Amniotic epithelial cell (primary cell): ENCODE data around the gene REPIN1.

Source experiments
- DNase-seq: peaks from one replicate; pipeline ENCODE4 v3.0.0-alpha.2; 2010; ENCODE audit warnings: low read depth

Gene REPIN1

GRCh38 chr7:150407588-150408392, 39.2 kb downstream of the REPIN1 start:
- no peak for DNase-seq

DNA sequence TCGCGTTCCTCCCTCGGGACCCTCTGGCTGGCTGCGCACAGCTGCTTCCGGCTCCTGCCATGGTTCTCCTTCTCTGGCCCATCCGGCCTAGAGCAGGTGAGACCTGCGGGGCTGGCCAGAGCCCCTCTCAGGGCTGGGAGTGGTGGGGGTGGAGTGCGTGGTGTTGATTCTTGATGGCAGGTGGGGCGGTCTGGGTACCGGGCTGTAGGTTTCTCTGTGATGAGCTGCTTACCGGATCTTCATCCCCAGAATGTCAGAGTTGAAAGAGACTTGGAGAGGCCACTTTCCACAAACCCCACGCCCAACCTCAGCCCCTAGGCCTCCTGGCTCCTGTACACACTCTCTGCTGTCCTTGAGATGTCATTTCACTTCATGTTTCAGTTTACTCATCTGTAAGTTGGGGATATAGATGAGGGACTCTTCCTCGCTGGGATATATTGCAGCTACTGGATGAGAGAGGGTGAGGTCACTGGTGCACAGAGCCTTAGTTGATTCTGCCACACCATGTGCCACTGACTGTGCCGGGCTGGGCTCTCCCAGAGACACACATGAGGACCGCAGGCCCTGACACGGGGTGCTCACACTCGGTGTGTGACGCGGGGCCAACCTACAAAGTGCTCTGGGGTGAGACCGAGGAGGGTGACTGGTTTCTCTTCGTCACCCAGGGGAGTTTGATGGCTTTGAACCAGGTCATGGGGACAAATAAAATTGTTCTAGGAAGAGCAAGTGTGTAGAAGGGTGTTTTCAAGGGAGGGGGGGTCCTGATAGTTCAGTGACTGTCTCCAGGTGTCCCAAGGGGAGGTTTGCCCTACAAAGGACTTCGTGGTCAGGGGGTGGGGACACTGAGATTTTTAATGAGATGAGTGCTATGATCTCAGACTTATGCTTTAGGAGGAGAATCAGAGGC, 40.0 kb downstream of the REPIN1 start:
- DNase-seq, result no peak

DNA sequence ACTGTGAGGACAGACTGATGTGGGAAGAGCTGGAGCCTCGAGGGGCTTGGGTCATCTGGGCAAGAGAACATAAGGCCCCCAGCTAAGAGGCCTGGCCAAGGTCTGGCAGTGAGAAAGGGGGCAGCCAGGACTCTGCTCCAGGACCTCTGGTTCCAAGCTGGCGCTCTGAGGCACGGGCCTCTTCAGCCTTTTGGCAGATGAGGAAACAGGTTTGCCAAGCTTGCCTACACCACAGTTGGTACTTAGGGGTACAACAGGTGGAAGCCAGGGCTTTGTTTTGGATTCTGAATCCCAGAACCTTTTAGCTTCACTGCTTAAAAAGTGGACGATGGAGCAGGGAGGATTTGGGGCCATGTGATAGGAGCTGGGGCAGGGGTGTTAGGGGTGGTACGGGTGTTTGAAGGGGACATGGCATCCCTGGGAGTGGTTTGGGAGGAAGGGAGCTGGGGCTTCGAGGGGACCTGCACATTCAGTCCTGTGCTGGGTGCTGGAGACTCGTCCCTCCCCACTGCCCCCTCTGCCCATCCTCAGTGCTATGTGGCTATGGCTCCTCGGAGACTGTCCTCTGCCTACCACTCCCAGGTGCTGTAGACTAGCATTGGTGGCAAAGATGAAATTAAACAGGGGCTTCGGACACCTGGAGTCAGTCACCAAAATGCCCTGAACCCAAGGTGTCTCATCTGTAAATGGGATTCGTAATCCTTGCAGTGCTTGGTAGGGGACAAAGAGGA, 40.8 kb downstream of the REPIN1 start:
- no peak for DNase-seq

GRCh38 chr7:150410131-150410530, 41.5 kb downstream of the REPIN1 start:
- DNase-seq, result no peak

GRCh38 chr7:150410680-150411346, 42.2 kb downstream of the REPIN1 start:
- DNase-seq, result no peak

- DNase-seq, result no peak
Observed at GRCh38 chr7:150411606-150412005, 43.0 kb downstream of the REPIN1 start.

- DNase-seq, result no peak
Observed at GRCh38 chr7:150412016-150412415, 43.4 kb downstream of the REPIN1 start.

GRCh38 chr7:150412518-150413488, 44.2 kb downstream of the REPIN1 start:
- DNase-seq, result no peak

GRCh38 chr7:150413640-150414081, 45.0 kb downstream of the REPIN1 start:
- DNase-seq, result peak; percentile 7

GRCh38 chr7:150415161-150416153, 46.8 kb downstream of the REPIN1 start:
- DNase-seq, result no peak

DNA sequence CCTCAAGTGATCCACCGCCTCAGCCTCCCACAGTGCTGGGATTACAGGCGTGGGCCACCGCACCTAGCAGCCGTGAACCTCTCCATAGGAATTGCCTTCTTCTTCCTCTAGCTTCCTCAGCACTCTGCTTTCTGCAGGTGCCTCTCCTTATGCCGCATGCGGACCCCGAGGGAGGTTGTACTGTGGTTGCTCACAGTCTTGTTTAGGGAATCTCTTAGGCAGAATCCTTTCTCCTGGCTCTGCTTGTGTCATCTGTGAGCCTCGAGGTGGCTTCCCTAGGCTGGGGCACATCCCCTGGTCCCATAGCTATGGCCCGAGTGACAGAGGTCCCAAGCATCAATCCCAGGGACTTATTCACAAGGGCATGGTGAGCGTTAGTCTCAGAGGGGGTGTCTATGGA, 48.6 kb downstream of the REPIN1 start:
- no peak for DNase-seq

DNA sequence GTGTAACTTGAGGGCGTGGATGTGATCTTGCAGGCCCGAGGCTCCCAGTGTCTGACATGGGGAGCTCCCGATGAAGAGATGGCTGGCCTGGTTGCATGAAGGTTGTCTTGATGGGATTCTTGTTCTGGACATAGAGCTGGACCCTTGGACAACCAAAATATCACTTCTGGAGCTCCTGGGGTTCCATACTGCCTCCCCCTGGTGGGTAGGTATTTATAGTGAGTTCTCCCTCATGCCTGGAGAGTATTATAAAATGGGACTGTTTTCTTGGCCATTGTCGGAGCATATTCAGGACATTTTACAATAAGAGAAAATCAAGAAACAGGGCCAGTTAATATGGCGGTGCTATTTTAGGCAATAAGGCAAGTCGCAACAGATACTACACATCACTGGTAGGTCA, 49.2 kb downstream of the REPIN1 start:
- no peak for DNase-seq

DNA sequence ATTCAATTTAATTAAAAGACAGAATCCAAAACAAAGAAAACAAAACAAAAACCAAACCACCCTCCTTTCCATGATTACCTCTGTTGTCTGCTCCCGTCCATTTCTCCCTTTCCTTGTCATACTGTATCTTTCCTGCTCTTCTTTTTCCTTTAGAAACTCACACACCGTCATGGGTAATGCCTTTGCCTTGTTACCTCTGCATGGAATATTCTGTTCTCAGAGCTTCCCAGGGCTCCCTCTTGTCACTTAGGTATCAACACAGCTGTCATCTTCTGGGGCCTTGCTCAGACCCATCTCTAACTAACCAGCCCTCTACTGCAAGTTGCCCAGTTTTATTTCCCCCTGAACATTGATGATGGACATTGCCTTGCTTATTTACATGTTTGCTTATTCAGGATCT, 51.6 kb downstream of the REPIN1 start:
- DNase-seq, result no peak

GRCh38 chr7:150420987-150421674, 52.5 kb downstream of the REPIN1 start:
- DNase-seq, result peak; percentile 60

DNA sequence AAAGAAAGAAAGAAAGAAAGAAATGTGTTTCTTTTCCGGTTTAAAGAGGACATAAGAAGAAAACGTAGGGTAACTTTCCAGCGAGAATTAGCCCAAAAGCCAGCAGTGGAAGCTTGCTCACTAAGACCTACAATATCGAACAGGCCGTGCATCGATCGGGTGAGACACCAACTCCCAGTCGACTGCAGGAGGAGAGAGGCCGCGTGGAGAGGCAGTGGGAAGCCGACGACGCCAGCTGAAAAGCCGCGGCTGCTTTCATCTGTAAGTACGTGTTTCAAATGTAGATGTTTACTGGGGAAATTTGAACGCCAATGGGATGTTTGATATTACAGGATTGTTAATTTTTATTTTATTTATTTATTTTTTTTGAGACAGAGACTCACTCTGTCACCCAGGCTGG, 53.2 kb downstream of the REPIN1 start:
- no peak for DNase-seq
